ENCODE measurements around the gene CAMK1G.
A peak's percentile ranks its signal among the peaks of the same experiment; 100 is the strongest.

CAMK1G gene

GRCh38 chr1:209627027-209627731, 43.7 kb downstream of the CAMK1G start:
- in situ Hi-C loops (cut with HindIII; ENCODE audit: low pct_unique_long_range_greater_than_20kb, low sequenced_read_pairs) = no loop called here
- DNase-seq (ENCODE audit: low read depth in 1 of 2, low spot score in 1 of 2) = no peak
- no peak for TF ChIP-seq JUND (IDR thresholded peaks at IDR 0.05; ENCODE audit: low read depth)

GRCh38 chr1:209627732-209628196, 44.2 kb downstream of the CAMK1G start:
- TF ChIP-seq JUND (IDR thresholded peaks at IDR 0.05; ENCODE audit: low read depth) = no peak
- in situ Hi-C loops (cut with HindIII; ENCODE audit: low pct_unique_long_range_greater_than_20kb, low sequenced_read_pairs) = no loop called here
- DNase-seq (ENCODE audit: low read depth in 1 of 2, low spot score in 1 of 2) = peak; percentile 74 to 78

GRCh38 chr1:209628618-209629299, 45.2 kb downstream of the CAMK1G start:
- in situ Hi-C loops (cut with HindIII; ENCODE audit: low pct_unique_long_range_greater_than_20kb, low sequenced_read_pairs) = no loop called here

GRCh38 chr1:209629621-209630382, 46.3 kb downstream of the CAMK1G start:
- in situ Hi-C loops (cut with HindIII; ENCODE audit: low pct_unique_long_range_greater_than_20kb, low sequenced_read_pairs) = no loop called here
- no peak for DNase-seq (ENCODE audit: low read depth in 1 of 2, low spot score in 1 of 2)
- TF ChIP-seq JUND (IDR thresholded peaks at IDR 0.05; ENCODE audit: low read depth) = no peak

More at GRCh38 chr1:209628618-209629299, 45.2 kb downstream of the CAMK1G start:
- TF ChIP-seq JUND (IDR thresholded peaks at IDR 0.05; ENCODE audit: low read depth) = no peak
- no peak for DNase-seq (ENCODE audit: low read depth in 1 of 2, low spot score in 1 of 2)

GRCh38 chr1:209630383-209631225, 47.1 kb downstream of the CAMK1G start:
- in situ Hi-C loops (cut with HindIII; ENCODE audit: low pct_unique_long_range_greater_than_20kb, low sequenced_read_pairs) = no loop called here
- no peak for TF ChIP-seq JUND (IDR thresholded peaks at IDR 0.05; ENCODE audit: low read depth)
- DNase-seq (ENCODE audit: low read depth in 1 of 2, low spot score in 1 of 2) = no peak

- DNase-seq (ENCODE audit: low read depth in 1 of 2, low spot score in 1 of 2) = no peak
- TF ChIP-seq JUND (IDR thresholded peaks at IDR 0.05; ENCODE audit: low read depth) = no peak
- in situ Hi-C loops (cut with HindIII; ENCODE audit: low pct_unique_long_range_greater_than_20kb, low sequenced_read_pairs) = no loop called here
Measured at GRCh38 chr1:209633335-209633997, 50.0 kb downstream of the CAMK1G start.

- no peak for DNase-seq (ENCODE audit: low read depth in 1 of 2, low spot score in 1 of 2)
- no peak for TF ChIP-seq JUND (IDR thresholded peaks at IDR 0.05; ENCODE audit: low read depth)
- in situ Hi-C loops (cut with HindIII; ENCODE audit: low pct_unique_long_range_greater_than_20kb, low sequenced_read_pairs) = no loop called here
Measured at GRCh38 chr1:209634005-209634737, 50.7 kb downstream of the CAMK1G start.

GRCh38 chr1:209635850-209636249, 52.3 kb downstream of the CAMK1G start:
- no peak for TF ChIP-seq JUND (IDR thresholded peaks at IDR 0.05; ENCODE audit: low read depth)
- DNase-seq (ENCODE audit: low read depth in 1 of 2, low spot score in 1 of 2) = no peak
- in situ Hi-C loops (cut with HindIII; ENCODE audit: low pct_unique_long_range_greater_than_20kb, low sequenced_read_pairs) = no loop called here

GRCh38 chr1:209641832-209642172, 58.3 kb downstream of the CAMK1G start:
- in situ Hi-C loops (cut with HindIII; ENCODE audit: low pct_unique_long_range_greater_than_20kb, low sequenced_read_pairs) = no loop called here
- no peak for TF ChIP-seq JUND (IDR thresholded peaks at IDR 0.05; ENCODE audit: low read depth)
- no peak for DNase-seq (ENCODE audit: low read depth in 1 of 2, low spot score in 1 of 2)

- DNase-seq (ENCODE audit: low read depth in 1 of 2, low spot score in 1 of 2) = peak in 1 of 2 experiments; percentile 45
- no peak for TF ChIP-seq JUND (IDR thresholded peaks at IDR 0.05; ENCODE audit: low read depth)
- in situ Hi-C loops (cut with HindIII; ENCODE audit: low pct_unique_long_range_greater_than_20kb, low sequenced_read_pairs) = no loop called here
Measured at GRCh38 chr1:209642816-209643215, 59.3 kb downstream of the CAMK1G start.
